SU-DHL-6 (cell line): Measurements from ENCODE around the gene SCFD2.

Source experiments
- H2AFZ ChIP-seq: fragments of 200-600 bp; sonication (generic); 2 replicates; pipeline ENCODE4 v1.6.1; 2014; ENCODE audit warnings: low read depth, mild to moderate bottlenecking, moderate library complexity, mixed read lengths, antibody characterized with exemption, low read length; ENCODE audit not compliant: severe bottlenecking
- H3F3A ChIP-seq: fragments of 200-600 bp; shearing (Covaris generic); 2 replicates; pipeline ENCODE4 v1.6.0; 2016; ENCODE audit warnings: antibody characterized with exemption, mild to moderate bottlenecking; ENCODE audit not compliant: insufficient read depth
- H3K27ac ChIP-seq: fragments of 200-600 bp; sonication (generic); 2 replicates; pipeline ENCODE4 v1.5.1; 2016; ENCODE audit warnings: low read depth, mild to moderate bottlenecking, low read length, moderate library complexity, mixed read lengths
- H3K27me3 ChIP-seq: fragments of 200-600 bp; sonication (generic), shearing (Covaris generic); 2 replicates; pipeline ENCODE4 v1.6.0; 2014; ENCODE audit warnings: mild to moderate bottlenecking, low read length
- H3K36me3 ChIP-seq: fragments of 200-600 bp; sonication (generic); 2 replicates; pipeline ENCODE4 v1.6.1; 2014; ENCODE audit warnings: mild to moderate bottlenecking, low read length, mixed read lengths
- H3K4me2 ChIP-seq: fragments of 300-600, 200-600 bp; shearing (Covaris generic), sonication (generic); 2 replicates; pipeline ENCODE4 v1.6.0; 2014; ENCODE audit warnings: low read length, low read depth, mild to moderate bottlenecking; ENCODE audit not compliant: poor library complexity, severe bottlenecking
- H3K4me3 ChIP-seq: fragments of 200-600 bp; sonication (generic); 2 replicates; pipeline ENCODE4 v1.5.1; 2014; ENCODE audit warnings: antibody characterized with exemption, low read length, mild to moderate bottlenecking, mixed read lengths; ENCODE audit not compliant: insufficient read depth, poor library complexity, severe bottlenecking
- H3K79me2 ChIP-seq: fragments of 200-600 bp; sonication (generic); 2 replicates; pipeline ENCODE4 v1.6.1; 2014; ENCODE audit warnings: mild to moderate bottlenecking, low read length, moderate library complexity; ENCODE audit not compliant: insufficient read depth
- H3K9ac ChIP-seq: fragments of 200-600 bp; sonication (generic); 2 replicates; pipeline ENCODE4 v1.7.0; 2014; ENCODE audit warnings: mild to moderate bottlenecking, low read length
- H3K9me2 ChIP-seq: fragments of 200-600 bp; sonication (generic); replicated peaks from 2 replicates; pipeline ENCODE4 v1.6.1; 2014; ENCODE audit warnings: low read length; ENCODE audit not compliant: insufficient read depth
- H3K9me3 ChIP-seq: fragments of 200-600 bp; sonication (generic); 2 replicates; pipeline ENCODE4 v1.6.1; 2014; ENCODE audit warnings: low read length, mixed read lengths; ENCODE audit not compliant: insufficient read depth
- H4K20me1 ChIP-seq: fragments of 200-600 bp; sonication (generic); 2 replicates; pipeline ENCODE4 v1.6.1; 2014; ENCODE audit warnings: low read depth, mild to moderate bottlenecking, antibody characterized with exemption, low read length, moderate library complexity, mixed read lengths
- CTCF ChIP-seq: fragments of 200-600 bp; sonication (generic); IDR thresholded peaks from one replicate; pipeline ENCODE4 v1.5.1; 2017; ENCODE audit warnings: antibody characterized with exemption, mild to moderate bottlenecking, low read length, moderate library complexity; ENCODE audit not compliant: insufficient read depth, poor library complexity, severe bottlenecking
- EZH2phosphoT487 ChIP-seq: fragments of 200-600 bp; sonication (generic), shearing (Covaris generic); conservative IDR thresholded peaks from 2 replicates; pipeline ENCODE4 v1.6.1; 2018; ENCODE audit warnings: mild to moderate bottlenecking, antibody characterized with exemption, low read length, moderate library complexity, mixed read lengths

SCFD2 gene

DNA sequence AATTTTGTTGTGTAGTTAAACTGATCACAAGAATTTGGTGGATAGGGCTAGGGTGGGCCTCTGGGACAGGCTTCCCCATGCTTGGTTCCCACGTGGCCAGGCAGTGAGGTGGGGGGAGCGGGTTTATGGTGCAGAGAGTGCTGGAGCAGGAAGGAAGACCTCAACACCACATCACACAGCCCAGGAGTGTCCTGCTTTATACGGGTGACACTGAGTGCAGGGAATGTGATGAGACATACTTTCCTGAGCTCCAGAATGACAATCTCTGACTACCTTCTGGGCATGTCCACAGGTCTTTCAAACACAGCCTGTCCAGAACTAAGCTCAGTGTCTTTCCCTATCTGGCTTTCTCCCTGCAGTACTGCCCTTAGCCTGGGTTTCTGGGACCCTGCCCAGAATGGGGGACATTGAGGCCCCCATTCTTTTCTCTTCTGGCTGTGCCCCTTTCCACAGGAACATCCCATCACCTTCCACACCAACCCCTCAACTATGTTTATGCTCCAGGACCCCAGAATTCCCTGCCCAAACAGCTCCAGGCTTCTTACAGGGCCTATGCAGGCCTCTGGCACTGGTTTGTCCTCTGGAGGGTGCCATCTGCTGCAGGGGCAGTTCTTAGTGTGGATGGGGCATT is 540.3 kb downstream of the SCFD2 start:
- no peaks in the 10 kb centered on the region for H3K27me3 ChIP-seq
- H2AFZ ChIP-seq, result no peak overlapping the region
- no peak overlapping the region for H3K9ac ChIP-seq
- no peaks in the 10 kb centered on the region for H3K9me2 ChIP-seq
- no peaks in the 10 kb centered on the region for H3F3A ChIP-seq
- H4K20me1 ChIP-seq, result no peaks in the 10 kb centered on the region
- TF ChIP-seq CTCF (no peak), EZH2phosphoT487 (no peak)
- no peaks in the 10 kb centered on the region for H3K79me2 ChIP-seq
- H3K27ac ChIP-seq, result no peak overlapping the region
- H3K9me3 ChIP-seq, result no peaks in the 10 kb centered on the region
- H3K4me2 ChIP-seq, result no peak overlapping the region
- H3K36me3 ChIP-seq, result no peaks in the 10 kb centered on the region
- no peak overlapping the region for H3K4me3 ChIP-seq

- TF ChIP-seq EZH2phosphoT487, result no peak
- TF ChIP-seq CTCF, result no peak
- H3K36me3 ChIP-seq, result no peaks in the 10 kb centered on the region
- H3K9me2 ChIP-seq, result no peaks in the 10 kb centered on the region
- H3K27ac ChIP-seq, result no peak overlapping the region
- H3K27me3 ChIP-seq, result no peaks in the 10 kb centered on the region
- no peak overlapping the region for H3K9ac ChIP-seq
- H3K9me3 ChIP-seq, result no peaks in the 10 kb centered on the region
- H3F3A ChIP-seq, result no peaks in the 10 kb centered on the region
- H3K79me2 ChIP-seq, result no peaks in the 10 kb centered on the region
- H2AFZ ChIP-seq, result no peak overlapping the region
- no peaks in the 10 kb centered on the region for H4K20me1 ChIP-seq
- H3K4me2 ChIP-seq, result no peak overlapping the region
- H3K4me3 ChIP-seq, result no peak overlapping the region
Observed at GRCh38 chr4:52824603-52825459, 541.0 kb downstream of the SCFD2 start.

GRCh38 chr4:52824270-52824602 is 541.6 kb downstream of the SCFD2 start:
- H3K9me3 ChIP-seq, result no peaks in the 10 kb centered on the region
- no peaks in the 10 kb centered on the region for H4K20me1 ChIP-seq
- no peak overlapping the region for H3K27ac ChIP-seq
- no peaks in the 10 kb centered on the region for H3K79me2 ChIP-seq
- H3F3A ChIP-seq, result no peaks in the 10 kb centered on the region
- H2AFZ ChIP-seq, result no peak overlapping the region
- H3K9ac ChIP-seq, result no peak overlapping the region
- H3K9me2 ChIP-seq, result no peaks in the 10 kb centered on the region
- TF ChIP-seq CTCF, result no peak
- no peak for TF ChIP-seq EZH2phosphoT487
- no peak overlapping the region for H3K4me2 ChIP-seq
- H3K4me3 ChIP-seq, result no peak overlapping the region
- H3K36me3 ChIP-seq, result no peaks in the 10 kb centered on the region
- H3K27me3 ChIP-seq, result no peaks in the 10 kb centered on the region
